GM21367 (cell line): ENCODE data around the gene C17orf78.
"Not testable (repeated sequence)": the region's sequence is repeated elsewhere in the genome, so short reads cannot be mapped to it uniquely, and the experiment has no call there.

Experiments used
- ATAC-seq: cut with Tn5 transposase; IDR thresholded peaks from one replicate; pipeline ENCODE4 v1.9.1; 2021; ENCODE audit not compliant: unreplicated experiment

The C17orf78 gene

GRCh38 chr17:37430051-37430627 is 54.4 kb downstream of the C17orf78 start:
- ATAC-seq = no peak

GRCh38 chr17:37432671-37433070 is 56.9 kb downstream of the C17orf78 start:
- no peak for ATAC-seq

- ATAC-seq = no peak
Observed at GRCh38 chr17:37438141-37438540, 62.4 kb downstream of the C17orf78 start.

- ATAC-seq = no peak
Observed at GRCh38 chr17:37440424-37440823, 64.6 kb downstream of the C17orf78 start.

- ATAC-seq = not testable (repeated sequence)
Observed at GRCh38 chr17:37441369-37442014, 65.7 kb downstream of the C17orf78 start.
